Sigmoid colon (tissue), 7 donors: ENCODE results near the gene VSTM4. TPM values are rescaled to one million over a fixed set of nuclear protein-coding genes. Genes with fewer than 3 reads are reported as not detected.

Source experiments
- DNase-seq: peaks from one replicate; pipeline ENCODE4 v3.0.0-alpha.2; 2019
- H3K27ac ChIP-seq, 4 donors: fragments of 200-600 bp; sonication (generic); one replicate each; pipeline ENCODE4 v1.5.1; 2016 to 2019; ENCODE audit warnings: mild to moderate bottlenecking in 1 of 4
- H3K27me3 ChIP-seq, 3 donors: fragments of 200-600 bp; sonication (generic); one replicate each; pipeline ENCODE4 v1.5.1; 2019; ENCODE audit warnings: mild to moderate bottlenecking in 1 of 3
- H3K36me3 ChIP-seq, 4 donors: fragments of 200-600 bp; sonication (generic); one replicate each; pipeline ENCODE4 v1.5.1; 2016 to 2019
- H3K4me1 ChIP-seq, 4 donors: fragments of 200-600 bp; sonication (generic); one replicate each; pipeline ENCODE4 v1.5.1; 2017 to 2019
- H3K4me3 ChIP-seq, 4 donors: fragments of 200-600 bp; sonication (generic); one replicate each; pipeline ENCODE4 v1.5.1; 2017 to 2019; ENCODE audit warnings: mild to moderate bottlenecking in 2 of 4, moderate library complexity in 1 of 4
- H3K9me3 ChIP-seq, 4 donors: fragments of 200-600 bp in 3 of 4; sonication (generic) in 3 of 4; one replicate each; pipeline versions ENCODE4 v1.5.1 to v1.6.1; 2013 to 2019
- CTCF ChIP-seq, 4 experiments: fragments of 450-650 bp in 3 of 4; fragments of 200-600 bp in 1 of 4; IDR thresholded peaks; one replicate each; pipeline ENCODE4 v1.5.1; 2016 to 2019; ENCODE audit warnings: antibody characterized with exemption in 4 of 4, mild to moderate bottlenecking in 3 of 4, moderate library complexity in 2 of 4
- EP300 ChIP-seq, 4 donors: sonication (generic); formaldehyde crosslinking; IDR thresholded peaks; one replicate each; pipeline ENCODE4 v1.6.1; 2017; ENCODE audit warnings: antibody characterized with exemption in 4 of 4
- POLR2A ChIP-seq, 2 donors: fragments of 450-650 bp; IDR thresholded peaks; one replicate each; pipeline ENCODE4 v1.6.1; 2016; ENCODE audit warnings: antibody characterized with exemption in 2 of 2, mild to moderate bottlenecking in 2 of 2, moderate library complexity in 2 of 2
- POLR2AphosphoS5 ChIP-seq, 4 donors: sonication (generic); formaldehyde crosslinking; IDR thresholded peaks; one replicate each; pipeline ENCODE4 v1.6.1; 2017; ENCODE audit warnings: antibody characterized with exemption in 4 of 4
- WGBS, 2 donors: extraction: QIAGEN DNeasy Blood & Tissue Kit; methylation state at CpG; one replicate each; pipeline ENCODE4 v1.1.7; 2013; 5-methylcytosine and 5-hydroxymethylcytosine counted together
- intact Hi-C: fragments of 100-400 bp; cut with DNase I; formaldehyde crosslinking; loops from one replicate; pipeline ENCODE4 v1.15.1; 2023
- polyA plus RNA-seq, 3 donors: library from polyadenylated mRNA; stranded (reverse); fragments of 200-250 nt; gene quantifications; one replicate each; pipeline ENCODE4 v1.2.3, GENCODE V29; 2013
- total RNA-seq, 4 donors: library from RNA; depleted of rRNA; stranded (reverse); fragments of >200 nt; gene quantifications; one replicate each; pipeline ENCODE4 v1.1.0, GENCODE V29; 2016
- donor health status: healthy with polysubstance abuse.
- donor health status: Bipolar disorder and iron deficiency.
- donor health status: healthy.

The VSTM4 gene
- total and polyA plus RNA-seq, 7 donors, result 0.23 to 13.3 (median 9.5) TPM

GRCh38 chr10:49012603-49013002 lies 102.7 kb downstream of the VSTM4 start:
- no peaks in the 10 kb centered on the region for H3K27me3 ChIP-seq
- no peak overlapping the region for H3K27ac ChIP-seq
- no peak for DNase-seq
- no peaks in the 10 kb centered on the region for H3K36me3 ChIP-seq
- H3K9me3 ChIP-seq, result no peaks in the 10 kb centered on the region
- WGBS, 2 donors, result 74 to 82% methylated on average over 4 of the region's 4 CpGs
- intact Hi-C loops, result no loop called here
- TF ChIP-seq POLR2A (IDR thresholded peaks at IDR 0.05) (no peak), CTCF (IDR thresholded peaks at IDR 0.05) (no peak), POLR2AphosphoS5 (IDR thresholded peaks at IDR 0.05) (no peak)
- H3K4me1 ChIP-seq, result peaks cover 0 to 9% (median 8%) of the 10 kb centered on the region in 4 donors
- no peak overlapping the region for H3K4me3 ChIP-seq

GRCh38 chr10:49011756-49012155 lies 103.6 kb downstream of the VSTM4 start:
- H3K9me3 ChIP-seq, result no peaks in the 10 kb centered on the region
- TF ChIP-seq EP300 (IDR thresholded peaks at IDR 0.05) (no peak), CTCF (IDR thresholded peaks at IDR 0.05) (no peak), POLR2A (IDR thresholded peaks at IDR 0.05) (no peak), POLR2AphosphoS5 (IDR thresholded peaks at IDR 0.05) (no peak)
- H3K27me3 ChIP-seq, result no peaks in the 10 kb centered on the region
- H3K4me3 ChIP-seq, result no peak overlapping the region
- DNase-seq, result no peak
- H3K4me1 ChIP-seq, result peaks cover 0 to 9% (median 8%) of the 10 kb centered on the region in 4 donors
- H3K36me3 ChIP-seq, result no peaks in the 10 kb centered on the region
- 90 to 93% methylated on average over 11 of the region's 11 CpGs for WGBS, 2 donors
- intact Hi-C loops, result no loop called here
- no peak overlapping the region for H3K27ac ChIP-seq

- Histone ChIP-seq H3K4me3 (no peak overlapping the region), H3K27ac (no peak overlapping the region), H3K27me3 (no peaks in the 10 kb centered on the region), H3K9me3 (no peaks in the 10 kb centered on the region), H3K4me1 (peaks cover 0 to 9% (median 8%) of the 10 kb centered on the region in 4 donors), H3K36me3 (no peaks in the 10 kb centered on the region)
- WGBS, 2 donors, result 44 to 46% methylated on average over 4 of the region's 4 CpGs
- intact Hi-C loops, result no loop called here
- DNase-seq, result no peak
- TF ChIP-seq EP300 (IDR thresholded peaks at IDR 0.05), result no peak
- TF ChIP-seq CTCF (IDR thresholded peaks at IDR 0.05), result no peak
- TF ChIP-seq POLR2AphosphoS5 (IDR thresholded peaks at IDR 0.05), result no peak
- no peak for TF ChIP-seq POLR2A (IDR thresholded peaks at IDR 0.05)
These were observed 104.5 kb downstream of the VSTM4 start for GRCh38 chr10:49010865-49011264.

GRCh38 chr10:49010295-49010694 lies 105.0 kb downstream of the VSTM4 start:
- peaks cover 0 to 9% (median 8%) of the 10 kb centered on the region in 4 donors for H3K4me1 ChIP-seq
- H3K27me3 ChIP-seq, result no peaks in the 10 kb centered on the region
- WGBS, 2 donors, result 52 to 60% methylated on average over 4 of the region's 4 CpGs
- TF ChIP-seq POLR2AphosphoS5 (IDR thresholded peaks at IDR 0.05), result no peak
- no peak for TF ChIP-seq CTCF (IDR thresholded peaks at IDR 0.05)
- TF ChIP-seq POLR2A (IDR thresholded peaks at IDR 0.05), result no peak
- TF ChIP-seq EP300 (IDR thresholded peaks at IDR 0.05), result no peak
- no peak for DNase-seq
- intact Hi-C loops, result no loop called here
- H3K9me3 ChIP-seq, result no peaks in the 10 kb centered on the region
- no peaks in the 10 kb centered on the region for H3K36me3 ChIP-seq
- H3K4me3 ChIP-seq, result no peak overlapping the region
- no peak overlapping the region for H3K27ac ChIP-seq
